K562 (cell line): ENCODE measurements around the gene EPB41L4A. TPM values are rescaled to one million over a fixed set of nuclear protein-coding genes. Genes with fewer than 3 reads are reported as not detected.

Experiments
- ATAC-seq: fragments of 200-7000 bp; cut with Tn5 transposase; 3 replicates; pipeline ENCODE4 v1.9.1; 2020; ENCODE audit warnings: moderate library complexity
- BruUV-seq: library from RNA; stranded (reverse); fragments of 400-500 nt; replicated peaks from 2 replicates; lab custom pipeline; 2021; lab: Mats Ljungman, UMichigan
- CTCF ChIA-PET: fragments of 300-600 bp; formaldehyde crosslinking; extraction: SDS; loops from one replicate; lab custom pipeline; 2021; ENCODE audit warnings: low intra/inter-chr PET ratio; lab: Yijun Ruan, JAX
- POLR2A ChIA-PET: fragments of 300-600, 350-650 bp; sonication (Branson Sonifier 250); formaldehyde crosslinking; extraction: SDS; loops from one replicate; lab custom pipeline; 2021; ENCODE audit warnings: antibody characterized with exemption, inconsistent platforms; lab: Yijun Ruan, JAX
- DNase-seq, 4 experiments: peaks; one replicate each; pipeline versions ENCODE4 v3.0.0 to v3.0.0-alpha.2; 2011 to 2018; ENCODE audit warnings: low spot score in 3 of 4, mixed read lengths in 3 of 4; ENCODE audit errors: extremely low read depth in 1 of 4
- FAIRE-seq: peaks from 2 replicates; lab custom pipeline; 2011; peaks lifted over from hg19 to GRCh38; lab: Jason Lieb, UNC
- H2AFZ ChIP-seq: 2 replicates; pipeline ENCODE4 v1.6.0; 2011; ENCODE audit warnings: low read depth, low read length, control low read depth, inconsistent platforms
- H3K27ac ChIP-seq: fragments of 200-600 bp; 3 replicates; pipeline ENCODE4 v1.8.0; 2011; ENCODE audit warnings: low read depth, mild to moderate bottlenecking, control low read depth, inconsistent platforms, low read length, moderate library complexity, mixed read lengths; ENCODE audit errors: extremely low read depth
- H3K27me3 ChIP-seq, 2 experiments: fragments of 300-600 bp in 1 of 2; 2 replicates in 1 of 2; 3 replicates in 1 of 2; pipeline versions ENCODE4 v1.6.0 to v1.8.0; 2011; ENCODE audit warnings: inconsistent platforms in 2 of 2, low read length in 2 of 2, mild to moderate bottlenecking in 1 of 2, mixed read lengths in 1 of 2, moderate library complexity in 1 of 2; ENCODE audit not compliant: control insufficient read depth in 2 of 2, insufficient read depth in 2 of 2
- H3K36me3 ChIP-seq: fragments of 300-600 bp; 3 replicates; pipeline ENCODE4 v1.8.0; 2011; ENCODE audit warnings: mild to moderate bottlenecking, low read length, inconsistent platforms; ENCODE audit not compliant: control insufficient read depth, insufficient read depth
- H3K4me1 ChIP-seq, 2 experiments: fragments of 200-600 bp in 1 of 2; replicated peaks in 1 of 2; 2 replicates in 1 of 2; 3 replicates in 1 of 2; pipeline versions ENCODE4 v1.5.1 to v1.8.0; 2011; ENCODE audit warnings: inconsistent platforms in 2 of 2, low read length in 2 of 2, mild to moderate bottlenecking in 1 of 2, mixed read lengths in 1 of 2, moderate library complexity in 1 of 2; ENCODE audit not compliant: control insufficient read depth in 2 of 2, insufficient read depth in 2 of 2
- H3K4me2 ChIP-seq: 2 replicates; pipeline ENCODE4 v1.6.1; 2011; ENCODE audit warnings: low read length, control low read depth, inconsistent platforms, mixed read lengths; ENCODE audit not compliant: insufficient read depth
- H3K4me3 ChIP-seq: fragments of 200-600 bp; sonication (generic), shearing (Covaris generic); 2 replicates; pipeline ENCODE4 v1.5.1; 2016; ENCODE audit warnings: control low read depth, inconsistent platforms
- H3K79me2 ChIP-seq: fragments of 200-600 bp; 3 replicates; pipeline ENCODE4 v1.8.0; 2011; ENCODE audit warnings: low read length, inconsistent platforms; ENCODE audit not compliant: control insufficient read depth, insufficient read depth
- H3K9ac ChIP-seq, 2 experiments: 2 replicates each; pipeline versions ENCODE4 v1.6.0 to v1.6.1; 2011; ENCODE audit warnings: low read depth in 2 of 2, low read length in 2 of 2, control low read depth in 1 of 2, inconsistent platforms in 1 of 2, mild to moderate bottlenecking in 1 of 2, mixed read lengths in 1 of 2; ENCODE audit not compliant: insufficient read depth in 1 of 2
- H3K9me1 ChIP-seq: one replicate; pipeline ENCODE4 v1.6.0; 2011; ENCODE audit warnings: inconsistent platforms, mild to moderate bottlenecking, low read length, moderate library complexity; ENCODE audit not compliant: control insufficient read depth, insufficient read depth
- H3K9me3 ChIP-seq: replicated peaks from 2 replicates; pipeline ENCODE4 v1.5.1; 2011; ENCODE audit warnings: low read depth, low read length, inconsistent platforms; ENCODE audit not compliant: control insufficient read depth, insufficient read depth
- H4K20me1 ChIP-seq: replicated peaks from 2 replicates; pipeline ENCODE4 v1.6.1; 2011; ENCODE audit warnings: low read length, inconsistent platforms, mixed read lengths; ENCODE audit not compliant: control insufficient read depth, insufficient read depth
- BDP1 ChIP-seq: IDR thresholded peaks from 3 replicates; pipeline ENCODE4 v1.6.1; 2011; ENCODE audit not compliant: insufficient read length, insufficient read depth
- CBFA2T2 ChIP-seq: fragments of 450-650 bp; conservative IDR thresholded peaks from 2 replicates; pipeline ENCODE4 v1.6.1; 2017; ENCODE audit warnings: mild to moderate bottlenecking
- CREB3L1 ChIP-seq: fragments of 450-650 bp; IDR thresholded peaks from 2 replicates; pipeline ENCODE4 v1.6.1; 2014; ENCODE audit warnings: low read depth, mild to moderate bottlenecking, moderate library complexity, borderline replicate concordance
- MCM7 ChIP-seq, 2 experiments: fragments of 450-650 bp; IDR thresholded peaks; 2 replicates each; pipeline ENCODE4 v1.6.1; 2016 to 2018
- PHB ChIP-seq: fragments of 250-450 bp; sonication (Bioruptor Pico); IDR thresholded peaks from 2 replicates; pipeline ENCODE4 v1.5.0; 2021
- SNRNP70 ChIP-seq: fragments of 200-400 bp; formaldehyde crosslinking; optimal IDR thresholded peaks from 2 replicates; pipeline ENCODE3; 2017; ENCODE audit warnings: low read depth, low read length
- SP2 ChIP-seq: IDR thresholded peaks from 2 replicates; pipeline ENCODE4 v1.6.1; 2011; ENCODE audit warnings: mild to moderate bottlenecking, low read depth, low read length, moderate library complexity; ENCODE audit not compliant: poor library complexity, severe bottlenecking; ENCODE audit errors: extremely low read depth
- THAP12 ChIP-seq: fragments of 250-450 bp; sonication (Bioruptor Pico); IDR thresholded peaks from 2 replicates; pipeline ENCODE4 v1.9.0; 2021; ENCODE audit warnings: mild to moderate bottlenecking, inconsistent platforms
- ZBTB1 ChIP-seq: sonication (generic); formaldehyde crosslinking; IDR thresholded peaks from 2 replicates; pipeline ENCODE4 v1.8.1; 2023; ENCODE audit warnings: missing genetic modification reagents, low read depth, mild to moderate bottlenecking, borderline replicate concordance
- ZNF217 ChIP-seq: sonication (generic); formaldehyde crosslinking; IDR thresholded peaks from 2 replicates; pipeline ENCODE4 v1.8.0; 2022; ENCODE audit warnings: mild to moderate bottlenecking, missing genetic modification reagents
- ZNF282 ChIP-seq: sonication (generic); formaldehyde crosslinking; IDR thresholded peaks from 2 replicates; pipeline ENCODE4 v1.8.1; 2023; ENCODE audit warnings: missing genetic modification reagents
- WGBS: fragments of 100-300 bp; shearing (Covaris generic); methylation state at CpG from one replicate; pipeline ENCODE4 v1.1.6; 2016; ENCODE audit warnings: low coverage, mixed read lengths; ENCODE audit not compliant: insufficient coverage; ENCODE audit errors: missing lambda C conversion rate; 5-methylcytosine and 5-hydroxymethylcytosine counted together
- in situ Hi-C: fragments of 300-500 bp; cut with MboI; formaldehyde crosslinking; loops from 4 replicates; pipeline ENCODE4 v1.15.0; 2018; ENCODE audit warnings: inconsistent platforms, mixed read lengths
- intact Hi-C: fragments of 100-400 bp; cut with micrococcal nuclease; formaldehyde crosslinking; loops from 2 replicates; pipeline ENCODE4 v1.14.2; 2022
- polyA plus RNA-seq, 8 experiments: library from polyadenylated mRNA; depleted of rRNA in 4 of 8; stranded (reverse) in 5 of 8; unstranded in 3 of 8; fragments of >200 nt; fragmentation: Nextera tagmentation in 2 of 8; fragmentation: Illumina TruSeq in 1 of 8; extraction: Ambion mirVana in 2 of 8; extraction: Trizol in 1 of 8; gene quantifications; 2 replicates each; pipeline versions ENCODE4 v1.2.1 to v1.2.3, GENCODE V29; 2011 to 2014; ENCODE audit warnings: inconsistent platforms in 1 of 8, missing spikeins in 1 of 8
- total RNA-seq, 7 experiments: library from RNA; depleted of rRNA in 6 of 7; stranded (reverse); fragments of >200 nt in 6 of 7; fragmentation: Illumina TruSeq in 2 of 7; extraction: Trizol in 2 of 7; gene quantifications; 2 replicates each; pipeline versions ENCODE4 v1.2.1 to v1.2.3, GENCODE V29; 2011 to 2021; ENCODE audit warnings: low replicate concordance in 1 of 7
- TF ChIP-seq, protein P1 (sequence below): fragments of 250-450 bp; sonication (Bioruptor Pico); IDR thresholded peaks from 2 replicates; pipeline ENCODE4 v1.5.0; 2020; ENCODE audit warnings: mild to moderate bottlenecking, borderline replicate concordance
- TF ChIP-seq, protein P2 (sequence below): fragments of 200-800 bp; sonication (Bioruptor generic); IDR thresholded peaks from 2 replicates; pipeline ENCODE4 v1.6.1; 2017; ENCODE audit warnings: missing genetic modification characterization, missing compliant biosample characterization
- TF ChIP-seq, protein P3 (sequence below): sonication (generic); formaldehyde crosslinking; IDR thresholded peaks from 2 replicates; pipeline ENCODE4 v1.8.1; 2023; ENCODE audit warnings: mild to moderate bottlenecking, missing genetic modification reagents

EPB41L4A gene
- total and polyA plus RNA-seq, 9 of the 15 experiments (the other 6 are each of a cell fraction or from before 2014, with no cell fraction given) = 0.04 to 0.35 (median 0.12) TPM; not detected in 3

DNA sequence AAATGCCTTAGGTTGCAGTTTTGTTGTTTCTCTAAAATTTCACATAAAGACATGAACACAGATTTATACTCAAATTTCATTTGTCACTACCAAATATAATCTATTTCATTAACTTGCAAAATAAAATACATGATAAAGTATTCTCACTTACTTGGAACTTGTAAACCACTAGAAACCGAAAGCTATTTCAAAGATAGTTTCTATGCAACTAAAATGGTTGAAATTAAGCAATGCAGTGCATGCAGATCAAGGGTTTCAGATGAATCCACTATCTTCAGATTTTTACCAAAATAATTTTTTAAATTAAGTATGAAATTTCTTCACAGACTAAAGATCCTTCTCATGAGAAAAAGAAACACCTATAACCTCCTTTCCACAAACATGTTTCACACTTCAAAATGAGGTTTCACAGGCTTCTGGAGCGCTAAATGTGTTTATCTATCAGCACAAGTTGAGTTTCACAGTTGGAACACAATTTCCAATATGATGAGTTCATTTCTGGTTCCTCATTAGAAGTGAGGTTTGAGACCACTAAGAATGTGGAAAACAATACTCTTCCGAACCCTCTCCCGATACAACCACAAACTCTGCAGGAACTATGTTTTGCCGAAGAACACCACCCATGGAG lies 63.9 kb downstream of the EPB41L4A start:
- FAIRE-seq = no peak
- H3K9me3 ChIP-seq = no peaks in the 10 kb centered on the region
- H3K9ac ChIP-seq = no peak overlapping the region
- BruUV-seq = no TSS peak
- no peak overlapping the region for H3K27ac ChIP-seq
- DNase-seq = no peak
- H4K20me1 ChIP-seq = no peaks in the 10 kb centered on the region
- H3K27me3 ChIP-seq = peaks cover 0 to 9% of the 10 kb centered on the region in 2 experiments; a peak in 2 of 5 replicates
- intact Hi-C loops (no loop called here), in situ Hi-C loops (no loop called here)
- WGBS = 3% methylated on average over 5 of the region's 5 CpGs
- H3K4me1 ChIP-seq = no peaks in the 10 kb centered on the region
- no peaks in the 10 kb centered on the region for H3K9me1 ChIP-seq
- no peak for ATAC-seq
- ChIA-PET CTCF (no interaction called here), POLR2A (interaction anchor here (0.6 kb wide), 1 partner anchor 81 kb away, joined by 5 read pairs; no protein-coding TSS in a partner anchor)
- no peak overlapping the region for H3K4me3 ChIP-seq
- H3K36me3 ChIP-seq = no peaks in the 10 kb centered on the region
- H2AFZ ChIP-seq = no peak overlapping the region
- no peak overlapping the region for H3K4me2 ChIP-seq
- H3K79me2 ChIP-seq = no peaks in the 10 kb centered on the region
- TF ChIP-seq CBFA2T2 = no peak
- no peak for TF ChIP-seq ZNF217 (CRISPR knock-in tag)
- no peak for TF ChIP-seq PHB (CRISPR knock-in tag)
- no peak for TF ChIP-seq SNRNP70
- TF ChIP-seq BDP1 = no peak
- TF ChIP-seq ZNF282 (CRISPR knock-in tag) = no peak
- TF ChIP-seq, protein P1, sequence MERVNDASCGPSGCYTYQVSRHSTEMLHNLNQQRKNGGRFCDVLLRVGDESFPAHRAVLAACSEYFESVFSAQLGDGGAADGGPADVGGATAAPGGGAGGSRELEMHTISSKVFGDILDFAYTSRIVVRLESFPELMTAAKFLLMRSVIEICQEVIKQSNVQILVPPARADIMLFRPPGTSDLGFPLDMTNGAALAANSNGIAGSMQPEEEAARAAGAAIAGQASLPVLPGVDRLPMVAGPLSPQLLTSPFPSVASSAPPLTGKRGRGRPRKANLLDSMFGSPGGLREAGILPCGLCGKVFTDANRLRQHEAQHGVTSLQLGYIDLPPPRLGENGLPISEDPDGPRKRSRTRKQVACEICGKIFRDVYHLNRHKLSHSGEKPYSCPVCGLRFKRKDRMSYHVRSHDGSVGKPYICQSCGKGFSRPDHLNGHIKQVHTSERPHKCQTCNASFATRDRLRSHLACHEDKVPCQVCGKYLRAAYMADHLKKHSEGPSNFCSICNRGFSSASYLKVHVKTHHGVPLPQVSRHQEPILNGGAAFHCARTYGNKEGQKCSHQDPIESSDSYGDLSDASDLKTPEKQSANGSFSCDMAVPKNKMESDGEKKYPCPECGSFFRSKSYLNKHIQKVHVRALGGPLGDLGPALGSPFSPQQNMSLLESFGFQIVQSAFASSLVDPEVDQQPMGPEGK = no peak
- no peak for TF ChIP-seq THAP12 (CRISPR knock-in tag)
- TF ChIP-seq, protein P2, sequence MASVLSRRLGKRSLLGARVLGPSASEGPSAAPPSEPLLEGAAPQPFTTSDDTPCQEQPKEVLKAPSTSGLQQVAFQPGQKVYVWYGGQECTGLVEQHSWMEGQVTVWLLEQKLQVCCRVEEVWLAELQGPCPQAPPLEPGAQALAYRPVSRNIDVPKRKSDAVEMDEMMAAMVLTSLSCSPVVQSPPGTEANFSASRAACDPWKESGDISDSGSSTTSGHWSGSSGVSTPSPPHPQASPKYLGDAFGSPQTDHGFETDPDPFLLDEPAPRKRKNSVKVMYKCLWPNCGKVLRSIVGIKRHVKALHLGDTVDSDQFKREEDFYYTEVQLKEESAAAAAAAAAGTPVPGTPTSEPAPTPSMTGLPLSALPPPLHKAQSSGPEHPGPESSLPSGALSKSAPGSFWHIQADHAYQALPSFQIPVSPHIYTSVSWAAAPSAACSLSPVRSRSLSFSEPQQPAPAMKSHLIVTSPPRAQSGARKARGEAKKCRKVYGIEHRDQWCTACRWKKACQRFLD (CRISPR knock-in tag) = no peak
- TF ChIP-seq CREB3L1 = no peak
- TF ChIP-seq MCM7 (IDR thresholded peaks at IDR 0.05) = no peak
- TF ChIP-seq, protein P3, sequence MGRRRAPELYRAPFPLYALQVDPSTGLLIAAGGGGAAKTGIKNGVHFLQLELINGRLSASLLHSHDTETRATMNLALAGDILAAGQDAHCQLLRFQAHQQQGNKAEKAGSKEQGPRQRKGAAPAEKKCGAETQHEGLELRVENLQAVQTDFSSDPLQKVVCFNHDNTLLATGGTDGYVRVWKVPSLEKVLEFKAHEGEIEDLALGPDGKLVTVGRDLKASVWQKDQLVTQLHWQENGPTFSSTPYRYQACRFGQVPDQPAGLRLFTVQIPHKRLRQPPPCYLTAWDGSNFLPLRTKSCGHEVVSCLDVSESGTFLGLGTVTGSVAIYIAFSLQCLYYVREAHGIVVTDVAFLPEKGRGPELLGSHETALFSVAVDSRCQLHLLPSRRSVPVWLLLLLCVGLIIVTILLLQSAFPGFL (CRISPR knock-in tag) = no peak
- no peak for TF ChIP-seq SP2
- no peak for TF ChIP-seq ZBTB1 (CRISPR knock-in tag)
